HTR-8/SVneo (cell line): ENCODE data around the gene TECRL.

Experiments
- DNase-seq: peaks from one replicate; pipeline ENCODE4 v3.0.0; 2011; ENCODE audit warnings: low spot score, mixed read lengths; ENCODE audit not compliant: insufficient read length
- FAIRE-seq: peaks from 2 replicates; lab custom pipeline; 2011; peaks lifted over from hg19 to GRCh38; lab: Jason Lieb, UNC

The TECRL gene

GRCh38 chr4:64330143-64330542 is 79.1 kb downstream of the TECRL start:
- no peak for DNase-seq
- FAIRE-seq: no peak

- DNase-seq: no peak
- no peak for FAIRE-seq
Observed at GRCh38 chr4:64327237-64327636, 82.0 kb downstream of the TECRL start.

GRCh38 chr4:64326507-64326906 is 82.7 kb downstream of the TECRL start:
- no peak for FAIRE-seq
- DNase-seq: no peak

- no peak for FAIRE-seq
- no peak for DNase-seq
Observed at GRCh38 chr4:64306255-64306565, 103.0 kb downstream of the TECRL start.

- FAIRE-seq (no peak), DNase-seq (no peak)
Observed at GRCh38 chr4:64305565-64306254, 103.5 kb downstream of the TECRL start.

- FAIRE-seq (no peak), DNase-seq (no peak)
Observed at GRCh38 chr4:64272432-64272831, 136.8 kb downstream of the TECRL start.

GRCh38 chr4:64271601-64272081 is 137.6 kb downstream of the TECRL start:
- FAIRE-seq (no peak), DNase-seq (no peak)

- FAIRE-seq: no peak
- DNase-seq: no peak
Observed at GRCh38 chr4:64266669-64267068, 142.6 kb downstream of the TECRL start.

GRCh38 chr4:64266263-64266662 is 143.0 kb downstream of the TECRL start:
- FAIRE-seq: no peak

GRCh38 chr4:64251781-64252180 is 157.5 kb downstream of the TECRL start:
- DNase-seq: no peak
- no peak for FAIRE-seq

More at GRCh38 chr4:64266263-64266662, 143.0 kb downstream of the TECRL start:
- no peak for DNase-seq

GRCh38 chr4:64250488-64250887 is 158.8 kb downstream of the TECRL start:
- no peak for DNase-seq
- FAIRE-seq: no peak

- no peak for DNase-seq
- FAIRE-seq: no peak
Observed at GRCh38 chr4:64250061-64250460, 159.2 kb downstream of the TECRL start.

- no peak for FAIRE-seq
Observed at GRCh38 chr4:64248186-64248585, 161.1 kb downstream of the TECRL start.

GRCh38 chr4:64230709-64231310 is 178.4 kb downstream of the TECRL start:
- FAIRE-seq (no peak), DNase-seq (no peak)

More at GRCh38 chr4:64248186-64248585, 161.1 kb downstream of the TECRL start:
- no peak for DNase-seq
